ENCODE data around the gene NEGR1.
"Not testable (repeated sequence)": the region's sequence is repeated elsewhere in the genome, so short reads cannot be mapped to it uniquely, and the experiment has no call there.

The NEGR1 gene

DNA sequence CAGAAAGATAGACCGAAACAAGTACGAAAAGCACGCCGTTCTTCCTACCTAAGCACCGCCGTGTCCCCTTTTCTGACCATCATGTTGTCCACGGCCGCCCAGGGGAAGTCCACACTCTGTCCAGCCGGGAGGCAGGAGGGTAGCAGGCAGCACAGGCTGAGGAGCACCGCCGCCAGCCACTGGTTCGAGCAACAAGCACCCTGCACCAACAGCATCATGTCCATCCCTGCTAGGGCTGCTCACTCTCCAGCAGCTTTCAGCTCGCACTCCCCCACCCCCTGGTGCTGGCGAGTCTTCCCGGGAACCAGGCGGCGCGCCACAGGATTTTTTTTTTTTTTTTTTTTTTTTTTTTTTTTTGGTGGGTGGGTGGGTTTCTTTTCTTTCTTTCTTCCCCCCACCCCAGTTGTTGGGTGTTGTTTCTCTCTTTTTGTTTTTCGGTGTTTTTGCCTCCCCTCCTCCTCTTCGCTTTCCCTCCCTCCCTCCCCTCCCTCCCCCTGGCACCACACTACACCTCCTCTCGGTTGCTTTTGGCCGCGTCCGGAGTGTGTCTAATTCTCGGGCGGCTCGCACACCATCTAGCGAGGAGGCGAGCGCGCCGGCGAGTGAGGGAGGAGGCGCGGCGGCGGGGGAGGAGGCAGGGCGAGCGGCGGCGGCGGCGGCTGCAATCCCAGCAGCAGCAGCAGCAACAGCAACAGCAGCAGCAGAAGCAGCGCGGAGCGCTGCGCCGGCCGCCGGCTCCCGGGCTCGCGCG, at the start of gene NEGR1:
TSS of gene NEGR1 (minus strand) at position 269 of the 751 bp plus-strand sequence.
- peak in 1 of 2 donors; percentile 58 for DNase-seq (ENCODE audit: extremely low read depth in 1 of 2, low read depth in 1 of 2)

DNA sequence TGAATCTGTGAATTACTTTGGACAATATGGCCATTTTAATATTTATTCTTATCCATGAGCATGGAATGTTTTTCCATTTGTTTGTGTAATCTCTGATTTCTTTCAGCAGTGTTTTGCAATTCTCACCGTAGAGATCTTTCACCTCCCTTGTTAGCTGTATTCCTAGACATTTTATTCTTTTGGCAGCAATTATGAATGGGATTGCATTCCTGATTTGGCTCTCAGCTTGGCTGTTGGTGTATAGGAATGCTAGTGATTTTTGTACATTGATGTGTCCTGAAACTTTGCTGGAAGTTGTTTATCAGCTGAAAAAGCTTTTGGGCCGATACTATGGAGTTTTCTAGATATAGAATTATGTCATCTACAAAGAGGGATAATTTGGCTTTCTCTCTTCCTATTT, 44.2 kb upstream of the NEGR1 start:
- no peak for DNase-seq (ENCODE audit: extremely low read depth in 1 of 2, low read depth in 1 of 2)

DNA sequence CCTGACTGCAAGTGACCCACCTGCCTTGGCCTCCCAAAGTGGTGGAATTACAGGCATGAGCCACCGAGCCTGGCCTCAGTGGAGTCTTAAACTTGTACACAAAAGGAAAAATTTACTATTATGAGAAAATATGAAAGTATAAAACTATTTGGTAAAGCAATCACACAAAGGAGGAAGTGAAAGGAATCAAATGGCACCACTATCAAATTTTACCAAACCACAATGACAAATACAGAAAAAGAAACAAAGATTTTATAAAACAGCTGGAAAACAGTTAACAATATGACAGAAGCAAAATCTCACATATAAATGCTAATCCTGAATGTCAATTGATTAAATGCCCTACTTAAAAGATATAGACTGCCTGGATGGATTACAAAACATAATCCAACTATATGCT, 42.1 kb upstream of the NEGR1 start:
- no peak for DNase-seq (ENCODE audit: extremely low read depth in 1 of 2, low read depth in 1 of 2)

DNA sequence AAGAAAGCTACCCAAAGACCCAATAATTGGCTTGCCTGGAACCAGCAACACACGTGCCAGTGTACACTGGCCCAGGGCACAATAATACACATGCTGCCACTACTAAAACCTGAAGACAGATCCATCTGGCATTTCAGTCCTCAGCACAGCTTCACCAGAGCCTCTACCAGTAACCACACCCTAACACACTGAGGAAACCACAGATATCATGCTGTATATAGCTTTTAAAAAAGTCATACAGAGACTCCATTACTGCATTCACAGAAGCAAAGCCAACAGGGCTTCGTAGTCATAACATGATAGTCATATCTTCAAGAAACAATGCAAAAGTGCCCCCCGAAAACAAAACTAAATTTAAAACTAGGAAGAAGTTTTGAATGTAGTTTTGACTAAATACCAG, 40.6 kb upstream of the NEGR1 start:
- no peak for DNase-seq (ENCODE audit: extremely low read depth in 1 of 2, low read depth in 1 of 2)

DNA sequence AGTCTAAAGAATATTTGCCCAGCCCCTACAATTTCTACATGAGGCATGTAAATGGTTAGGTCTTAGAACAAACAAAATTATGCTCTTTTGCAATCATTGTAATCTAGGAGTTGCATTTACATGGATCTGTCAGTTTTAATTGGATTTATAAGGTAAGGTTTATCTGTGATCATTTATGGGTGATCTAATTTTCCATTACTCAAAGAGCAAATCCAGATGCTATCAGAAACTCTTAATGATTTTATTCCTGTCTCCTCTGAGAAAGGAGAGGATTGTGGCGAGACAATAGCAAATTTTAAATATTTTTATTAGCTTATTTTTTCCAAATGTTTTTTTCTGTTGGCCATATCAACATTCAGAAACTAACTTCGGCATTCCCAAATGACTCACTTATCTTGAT, 14.2 kb upstream of the NEGR1 start:
- no peak for DNase-seq (ENCODE audit: extremely low read depth in 1 of 2, low read depth in 1 of 2)

DNA sequence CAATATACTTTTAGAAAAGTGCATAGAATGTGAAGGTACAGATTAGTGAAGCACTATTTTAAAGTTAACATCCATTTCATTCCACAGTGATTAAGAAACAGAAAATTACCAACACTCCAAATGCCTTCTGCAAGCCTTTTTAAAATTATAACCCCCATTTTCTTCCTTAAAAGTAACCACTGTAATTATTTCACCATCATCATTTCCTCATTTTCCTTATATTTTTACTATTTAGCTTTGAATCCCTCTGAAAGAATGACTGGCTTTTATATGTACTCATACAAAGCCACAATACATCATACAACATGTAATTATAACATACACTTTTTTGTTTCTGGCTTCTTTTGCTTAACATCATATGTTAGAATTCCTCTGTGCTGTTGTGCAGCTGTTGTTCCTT, 6.5 kb upstream of the NEGR1 start:
- DNase-seq (ENCODE audit: extremely low read depth in 1 of 2, low read depth in 1 of 2), result no peak

DNA sequence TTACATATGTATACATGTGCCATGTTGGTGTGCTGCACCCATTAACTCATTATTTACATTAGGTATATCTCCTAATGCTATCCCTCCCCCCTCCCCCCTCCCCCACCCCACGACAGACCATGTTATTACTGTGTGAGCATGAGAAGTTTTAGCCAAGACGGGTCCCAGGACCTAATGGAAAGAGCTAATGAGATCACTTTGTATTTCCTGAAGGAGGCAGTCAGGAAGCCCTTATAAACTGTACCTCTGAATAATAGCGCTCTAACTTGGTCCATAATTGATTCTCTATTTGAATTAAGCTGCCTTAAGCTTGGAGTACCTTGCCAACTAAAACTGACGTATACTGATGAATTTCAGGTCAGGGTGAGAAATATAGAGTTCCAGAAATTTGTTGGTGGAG, 4.1 kb upstream of the NEGR1 start:
- DNase-seq (ENCODE audit: extremely low read depth in 1 of 2, low read depth in 1 of 2), result no peak

DNA sequence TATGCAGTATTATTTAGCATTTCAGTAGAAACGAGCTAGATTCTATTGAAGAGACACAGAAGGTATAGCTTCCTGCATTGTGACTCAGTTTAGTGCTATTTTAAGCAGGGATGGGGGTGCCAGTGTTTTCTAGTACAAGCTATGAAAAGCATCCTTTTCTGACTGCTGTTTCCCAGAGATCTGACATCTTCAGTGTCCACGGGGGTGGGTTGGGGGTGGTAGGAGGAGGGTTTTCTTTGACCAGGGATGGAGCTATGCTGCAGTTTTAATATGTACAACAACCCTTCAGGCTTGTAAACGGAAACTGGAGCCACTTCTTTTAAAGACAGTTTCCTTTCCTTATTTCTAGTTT, 2.7 kb upstream of the NEGR1 start:
- no peak for DNase-seq (ENCODE audit: extremely low read depth in 1 of 2, low read depth in 1 of 2)

DNA sequence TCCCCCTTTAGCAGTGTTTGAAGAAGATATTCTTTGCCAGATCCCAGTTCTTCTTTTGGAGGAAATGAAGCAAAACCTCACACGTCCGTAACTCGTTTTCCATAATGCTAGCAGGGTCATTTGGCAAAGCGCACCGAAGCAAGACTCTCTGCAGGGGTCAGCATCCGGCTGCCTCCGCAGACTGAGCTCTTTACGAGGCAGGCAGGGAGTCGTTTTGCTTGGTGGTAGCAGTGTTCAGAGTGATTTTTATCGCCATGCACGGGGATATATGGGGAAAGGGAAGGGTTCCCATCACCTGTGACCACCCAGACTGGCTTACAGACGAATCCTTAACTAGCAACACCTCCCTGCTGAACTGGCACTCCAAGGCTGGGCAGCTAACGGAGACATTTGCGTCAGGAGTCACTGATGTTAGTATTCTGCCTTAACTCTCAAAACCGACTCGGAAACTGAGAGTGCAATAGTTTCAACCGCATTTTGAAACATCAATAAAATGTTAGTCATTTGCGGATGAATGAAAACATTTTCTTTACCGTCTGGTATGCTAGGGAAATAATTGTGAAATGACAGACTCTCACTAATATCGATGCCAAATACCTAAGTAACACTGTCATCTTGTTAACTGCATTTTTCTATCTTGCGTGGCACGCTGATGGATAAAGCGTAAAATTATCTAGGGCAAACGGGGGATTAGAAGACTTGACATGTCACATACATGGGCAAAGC, 2.2 kb upstream of the NEGR1 start:
- DNase-seq (ENCODE audit: extremely low read depth in 1 of 2, low read depth in 1 of 2), result no peak

DNA sequence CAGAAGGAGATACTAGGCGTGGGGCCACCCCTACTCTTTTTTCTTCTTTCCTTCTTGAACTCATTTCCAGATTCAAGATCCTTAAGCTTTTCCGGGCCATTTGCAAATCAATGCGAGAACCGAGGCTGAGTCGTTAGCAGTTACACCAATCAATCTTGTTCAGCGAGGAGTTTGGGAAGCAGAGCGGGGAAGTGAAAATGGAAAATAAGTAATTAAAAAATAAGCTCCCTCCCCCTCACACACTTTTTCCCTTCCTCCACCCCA, 1.7 kb upstream of the NEGR1 start:
- DNase-seq (ENCODE audit: extremely low read depth in 1 of 2, low read depth in 1 of 2), result no peak

DNA sequence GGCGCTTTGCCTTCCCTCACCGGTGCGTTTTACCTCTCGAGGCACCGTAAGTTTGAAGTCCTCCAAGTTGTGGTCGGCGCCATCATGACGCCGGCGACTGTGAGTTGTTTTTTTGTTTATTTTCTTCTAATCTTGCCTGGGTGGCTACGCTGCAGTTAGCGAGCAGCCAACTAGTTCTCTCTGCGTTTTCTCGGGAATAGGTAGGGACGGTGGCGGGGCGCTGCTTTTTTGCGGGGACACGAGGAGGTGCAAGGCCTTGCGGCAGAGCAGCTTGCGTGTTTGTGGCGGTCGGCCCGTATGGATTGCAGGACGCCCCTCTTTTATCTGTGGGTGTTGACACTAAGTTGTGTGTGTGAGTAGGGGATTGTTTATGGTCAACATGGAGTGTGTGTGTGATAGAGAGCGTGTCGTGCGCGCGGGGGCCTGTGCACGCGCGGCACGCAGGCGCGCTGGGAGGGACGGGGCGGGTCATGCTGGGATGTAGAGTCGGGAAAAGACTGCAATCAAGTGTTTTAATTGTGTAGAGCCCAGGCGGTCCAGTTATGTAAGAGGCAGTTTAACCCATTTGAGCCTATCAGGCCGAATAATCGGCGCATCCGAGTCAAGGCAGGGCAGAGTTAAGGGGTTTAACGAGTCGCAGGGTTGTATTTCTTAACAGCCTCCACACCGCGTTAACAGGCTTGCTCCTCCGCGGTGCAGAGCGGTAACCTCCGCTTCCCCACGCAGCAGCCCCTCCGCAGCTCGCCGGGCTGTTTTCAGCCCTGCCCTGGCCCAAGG, 1.2 kb upstream of the NEGR1 start:
- DNase-seq (ENCODE audit: extremely low read depth in 1 of 2, low read depth in 1 of 2), result no peak

DNA sequence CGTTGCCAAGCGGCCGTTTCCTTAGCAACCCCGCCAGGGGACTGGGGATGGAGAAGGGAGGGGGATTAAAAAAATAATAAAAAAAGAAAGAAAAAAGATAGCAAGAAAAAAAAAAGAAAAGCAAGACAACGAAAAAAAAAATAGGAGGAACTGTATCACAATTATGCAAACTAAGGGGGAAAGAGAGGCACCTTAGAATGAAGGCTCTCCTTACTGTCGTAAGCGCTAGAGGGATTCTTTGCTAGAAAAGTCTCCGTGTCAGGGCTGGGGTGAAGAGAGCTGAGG, 625 bp upstream of the NEGR1 start:
- DNase-seq (ENCODE audit: extremely low read depth in 1 of 2, low read depth in 1 of 2), result no peak

DNA sequence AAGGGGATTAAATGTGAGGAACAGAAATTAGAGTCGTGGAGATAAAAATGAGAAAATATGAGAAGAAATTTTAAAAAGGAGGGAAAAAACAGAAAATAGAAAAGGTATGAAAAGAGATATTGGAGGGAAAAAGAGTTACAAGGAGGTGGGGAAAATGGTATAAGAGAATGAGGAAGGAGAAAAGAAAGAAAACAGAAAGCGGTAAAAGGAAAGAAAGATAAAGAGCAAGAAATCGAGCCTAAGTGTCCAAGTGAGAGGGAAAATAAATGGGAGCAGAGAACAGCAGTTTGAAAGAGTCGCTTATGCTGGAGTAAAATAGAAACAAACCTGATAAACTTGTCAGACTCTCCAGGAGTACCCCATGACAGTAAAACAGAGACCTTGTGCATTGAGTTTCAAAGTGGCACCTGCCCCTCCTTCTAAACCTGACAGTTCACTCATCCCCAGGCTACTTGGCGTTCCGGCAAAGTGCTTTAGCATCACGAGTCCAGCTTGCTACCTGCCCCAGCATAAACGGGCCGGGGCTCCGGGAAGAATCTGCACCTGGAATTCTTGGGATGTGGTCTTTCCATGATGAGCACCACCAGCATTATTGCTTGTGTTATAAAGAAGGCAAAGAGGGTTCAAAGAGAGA, 585 bp downstream of the NEGR1 start:
- DNase-seq (ENCODE audit: extremely low read depth in 1 of 2, low read depth in 1 of 2), result no peak

DNA sequence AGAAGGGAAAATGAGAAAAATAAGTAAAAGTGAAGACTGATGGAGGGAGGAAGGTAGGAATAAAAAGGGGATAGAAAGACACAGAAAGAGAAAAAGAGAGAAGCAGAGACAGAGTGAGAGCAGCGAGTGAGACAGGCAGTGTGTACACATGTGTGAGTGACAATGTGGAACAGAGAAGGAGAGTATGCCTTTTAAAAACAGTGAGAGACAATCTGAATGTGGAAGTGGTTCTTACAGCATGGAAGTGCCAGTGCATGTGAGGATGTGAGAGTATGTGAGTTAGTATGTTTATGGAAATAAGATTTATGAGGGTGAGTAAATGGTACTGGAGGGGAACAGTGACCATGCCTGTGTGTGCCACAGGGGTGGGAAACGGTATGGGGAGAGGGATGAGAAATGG, 1.2 kb downstream of the NEGR1 start:
- no peak for DNase-seq (ENCODE audit: extremely low read depth in 1 of 2, low read depth in 1 of 2)

DNA sequence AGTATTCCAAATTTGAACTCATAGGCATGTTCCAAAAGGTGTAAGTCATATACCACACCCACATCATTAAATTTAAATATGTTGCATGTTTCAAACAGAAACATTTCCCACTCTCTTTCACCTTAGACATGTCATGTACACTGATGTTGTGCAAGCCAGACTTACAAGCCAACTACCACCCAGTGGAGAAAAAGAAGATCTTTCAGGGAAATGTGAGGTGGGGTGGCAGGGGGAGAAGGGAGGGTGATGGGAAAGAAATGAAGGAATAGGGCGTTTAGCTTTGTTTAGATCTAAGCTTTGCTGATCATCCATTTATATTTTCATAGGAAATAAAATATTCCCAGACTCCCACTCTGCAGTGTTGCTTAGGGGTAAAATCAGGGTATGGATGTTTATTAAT, 1.6 kb downstream of the NEGR1 start:
- DNase-seq (ENCODE audit: extremely low read depth in 1 of 2, low read depth in 1 of 2), result no peak

DNA sequence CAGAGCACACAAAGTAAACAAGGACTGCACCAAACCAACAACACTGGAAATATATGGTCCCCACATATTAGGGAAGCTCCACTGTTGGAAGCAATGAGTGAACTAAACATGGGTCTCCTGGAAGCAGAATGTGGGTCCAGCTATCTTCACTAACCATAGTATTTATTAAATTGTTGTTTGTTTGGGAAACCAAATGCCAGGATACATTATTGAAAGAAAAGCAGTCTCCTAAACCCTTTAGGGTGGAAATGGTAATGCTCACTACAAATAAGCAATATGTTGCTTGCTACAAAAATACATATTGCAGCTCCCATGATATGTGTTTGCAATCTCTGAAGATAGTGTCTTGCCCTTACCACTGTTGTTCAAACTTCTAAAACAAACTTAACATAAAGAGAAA, 2.2 kb downstream of the NEGR1 start:
- no peak for DNase-seq (ENCODE audit: extremely low read depth in 1 of 2, low read depth in 1 of 2)

DNA sequence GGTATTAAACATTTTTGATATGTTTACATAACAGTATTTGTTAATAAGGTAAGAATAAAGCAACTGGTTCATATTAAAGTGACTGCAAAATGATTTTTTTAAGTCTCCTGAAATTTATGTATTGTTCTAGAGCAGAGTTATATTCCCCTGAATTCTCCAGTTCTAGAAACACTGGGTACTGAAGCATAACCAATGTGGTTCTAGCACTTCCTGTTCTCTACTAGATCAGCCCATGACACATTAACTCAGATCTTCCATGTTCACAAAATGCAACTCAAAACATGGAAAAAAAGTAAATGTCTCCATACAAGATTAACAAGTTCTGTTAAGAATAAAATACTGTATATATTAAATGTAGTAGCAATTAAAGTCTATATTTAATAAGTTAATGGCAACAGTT, 3.9 kb downstream of the NEGR1 start:
- DNase-seq (ENCODE audit: extremely low read depth in 1 of 2, low read depth in 1 of 2), result no peak

DNA sequence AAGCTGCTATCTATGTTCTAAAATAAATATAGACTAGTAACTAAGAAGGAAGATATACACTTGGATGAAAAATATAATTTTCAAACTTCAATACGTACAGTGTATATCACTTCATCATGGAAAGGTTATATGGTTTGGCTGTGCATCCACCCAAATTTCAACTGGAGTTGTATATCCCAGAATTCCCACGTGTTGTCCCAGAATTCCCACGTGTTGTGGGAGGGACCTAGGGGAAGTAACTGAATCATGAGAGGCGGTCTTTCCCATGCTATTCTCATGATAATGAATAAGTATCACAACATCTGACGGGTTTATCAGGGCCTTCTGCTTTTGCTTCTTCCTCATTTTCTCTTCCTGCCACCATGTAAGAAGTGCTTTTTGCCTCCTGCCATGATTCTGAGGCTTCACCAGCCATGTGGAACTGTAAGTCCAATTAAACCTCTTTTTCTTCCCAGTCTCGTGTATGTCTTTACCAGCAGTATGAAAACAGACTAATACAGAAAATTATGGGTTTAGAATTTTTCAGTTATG, 10.7 kb downstream of the NEGR1 start:
- DNase-seq (ENCODE audit: extremely low read depth in 1 of 2, low read depth in 1 of 2), result no peak

DNA sequence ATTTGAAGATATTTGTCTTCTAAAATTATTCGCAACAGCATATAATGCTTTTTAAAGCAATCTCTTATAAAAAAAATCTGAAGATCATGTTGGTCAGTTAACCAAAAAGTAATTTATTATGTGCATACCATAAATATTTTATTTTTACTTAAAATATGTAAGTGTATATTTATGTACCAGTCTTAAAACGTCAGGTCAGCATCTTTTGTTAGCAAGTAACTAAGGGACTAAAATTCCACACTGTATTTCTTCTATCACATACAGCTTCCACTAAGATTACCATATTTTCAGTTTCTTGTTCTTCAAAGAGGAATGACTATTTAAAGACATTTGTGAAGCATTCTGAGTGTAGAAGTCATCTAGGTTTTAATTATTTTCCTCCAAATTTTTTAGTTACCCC, 19.6 kb downstream of the NEGR1 start:
- DNase-seq (ENCODE audit: extremely low read depth in 1 of 2, low read depth in 1 of 2), result no peak

DNA sequence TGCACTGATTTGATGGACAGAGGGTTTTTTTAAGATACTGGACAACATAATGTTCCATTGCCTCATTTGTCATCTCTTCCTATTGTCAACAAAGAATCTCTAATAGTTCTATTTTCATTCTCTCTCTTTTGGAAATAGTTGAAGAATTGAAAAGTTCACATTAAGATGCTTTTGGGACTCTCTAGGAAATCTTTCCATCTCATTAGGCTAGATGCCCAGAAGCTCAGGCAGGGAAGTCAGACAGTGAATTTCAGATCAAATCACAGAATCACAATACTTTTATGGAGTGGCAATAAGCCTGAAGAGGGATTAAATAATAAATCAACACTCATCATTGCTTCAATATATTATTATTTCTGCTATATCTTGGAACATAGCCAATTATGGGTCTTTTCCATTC, 29.2 kb downstream of the NEGR1 start:
- no peak for DNase-seq (ENCODE audit: extremely low read depth in 1 of 2, low read depth in 1 of 2)

DNA sequence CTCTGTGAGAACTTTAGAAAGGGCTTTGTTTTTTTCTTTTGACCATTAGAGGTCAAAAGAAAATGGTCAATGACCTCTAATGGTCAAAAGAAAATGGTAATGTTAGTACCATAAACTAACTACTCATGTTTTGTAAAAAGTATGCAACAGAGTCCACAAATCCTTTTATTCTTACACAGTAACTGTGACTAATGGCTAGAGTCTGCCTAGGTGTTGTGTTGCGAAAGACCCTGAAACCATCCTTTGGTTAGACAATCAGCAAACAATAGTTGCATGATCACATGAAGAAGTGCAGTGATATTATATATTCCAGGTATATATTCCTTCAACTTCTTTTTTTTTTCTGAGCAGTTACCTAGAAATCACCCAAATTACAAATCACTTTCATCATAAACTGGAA, 40.9 kb downstream of the NEGR1 start:
- no peak for DNase-seq (ENCODE audit: extremely low read depth in 1 of 2, low read depth in 1 of 2)

DNA sequence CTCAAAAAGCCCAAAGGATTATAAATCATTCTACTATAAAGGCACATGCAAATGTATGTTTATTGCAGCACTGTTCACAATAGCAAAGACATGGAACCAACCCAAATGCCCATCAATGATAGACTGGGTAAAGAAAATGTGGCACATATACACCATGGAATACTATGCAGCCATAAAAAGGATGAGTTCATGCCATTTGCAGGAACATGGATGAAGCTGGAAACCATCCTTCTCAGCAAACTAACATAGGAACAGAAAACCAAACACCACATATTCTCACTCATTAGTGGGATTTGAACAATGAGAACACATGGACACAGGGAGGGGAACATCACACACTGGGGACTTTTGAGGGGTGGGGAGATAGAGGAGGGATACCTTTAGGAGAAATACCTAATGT, 46.4 kb downstream of the NEGR1 start:
- DNase-seq (ENCODE audit: extremely low read depth in 1 of 2, low read depth in 1 of 2), result not testable (repeated sequence)
